ENCODE data around the gene RAD51B.
A peak's percentile ranks its signal among the peaks of the same experiment; 100 is the strongest.
"Not testable (repeated sequence)": the region's sequence is repeated elsewhere in the genome, so short reads cannot be mapped to it uniquely, and the experiment has no call there.

RAD51B gene

DNA sequence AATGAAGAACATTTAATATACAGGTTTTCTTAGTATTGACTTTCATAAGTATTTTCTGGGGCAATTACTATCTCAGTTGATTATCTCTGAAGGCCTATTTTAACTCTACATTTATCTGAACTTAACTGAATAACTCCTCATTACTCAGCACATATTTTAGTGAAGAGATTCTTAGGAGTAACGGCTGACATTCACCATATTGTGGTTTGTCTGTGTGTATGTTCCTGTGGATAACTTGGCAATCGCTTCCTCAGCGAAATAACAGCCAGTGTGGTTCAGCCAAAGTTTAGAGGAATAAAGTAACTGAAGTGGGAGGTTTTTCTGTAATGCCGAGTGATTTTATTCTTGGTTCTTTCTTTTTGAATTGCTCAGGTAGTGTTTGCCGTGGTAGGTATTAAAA lies 168.0 kb downstream of the RAD51B start:
- DNase-seq, result no peak

DNA sequence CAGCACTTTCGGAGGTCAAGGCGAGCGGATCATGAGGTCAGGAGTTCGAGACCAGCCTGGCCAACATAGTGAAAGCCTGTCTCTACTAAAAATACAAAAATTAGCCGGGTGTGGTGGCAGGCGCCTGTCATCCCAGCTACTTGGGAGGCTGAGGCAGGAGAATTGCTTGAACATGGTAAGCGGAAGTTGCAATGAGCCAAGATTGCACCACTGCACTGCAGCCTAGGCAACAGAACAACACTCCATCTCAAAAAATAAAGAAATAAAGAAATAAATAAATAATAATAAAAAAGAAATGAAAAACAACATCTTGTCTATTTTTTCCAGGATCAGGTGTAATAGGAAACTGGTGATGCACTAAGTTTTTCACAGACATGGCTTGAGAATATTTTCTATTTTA lies 168.6 kb downstream of the RAD51B start:
- not testable (repeated sequence) for DNase-seq

DNA sequence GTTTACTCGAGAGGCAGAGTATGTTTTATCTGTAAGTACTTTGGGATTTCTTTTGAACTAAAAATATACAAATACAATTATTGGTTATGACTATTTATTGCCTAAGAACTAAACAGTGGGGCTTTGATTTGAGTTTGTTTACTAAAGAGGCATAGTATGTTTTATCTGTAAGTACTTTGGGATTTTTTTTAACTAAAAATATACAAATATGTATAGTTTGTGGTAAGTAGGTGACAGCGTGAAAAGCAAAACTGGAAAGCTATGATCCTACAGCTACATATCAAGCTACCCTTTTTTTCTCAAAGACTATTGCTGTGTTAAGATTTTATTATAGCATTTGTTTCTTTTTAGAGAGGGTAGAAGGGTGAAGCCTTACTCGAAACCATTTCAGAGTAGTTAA lies 171.0 kb downstream of the RAD51B start:
- DNase-seq, result no peak

DNA sequence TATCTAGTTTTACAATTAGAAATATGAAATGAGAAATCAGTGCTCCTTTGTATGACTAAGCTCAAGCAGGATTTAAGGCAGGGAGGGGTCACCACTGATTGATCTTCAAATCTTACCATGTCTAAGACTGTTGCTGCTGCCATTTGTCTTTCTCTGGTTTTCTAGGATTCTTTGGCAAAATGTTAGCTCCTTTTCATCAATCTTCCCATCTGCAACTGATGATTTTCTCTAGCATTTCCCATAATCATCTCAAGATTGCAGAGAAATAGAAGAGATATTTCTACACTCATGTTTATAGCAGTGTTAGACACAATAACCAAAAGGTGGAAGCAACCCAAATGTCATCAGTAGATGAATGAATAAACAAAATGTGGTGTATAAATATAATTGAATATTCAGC lies 175.0 kb downstream of the RAD51B start:
- no peak for DNase-seq

DNA sequence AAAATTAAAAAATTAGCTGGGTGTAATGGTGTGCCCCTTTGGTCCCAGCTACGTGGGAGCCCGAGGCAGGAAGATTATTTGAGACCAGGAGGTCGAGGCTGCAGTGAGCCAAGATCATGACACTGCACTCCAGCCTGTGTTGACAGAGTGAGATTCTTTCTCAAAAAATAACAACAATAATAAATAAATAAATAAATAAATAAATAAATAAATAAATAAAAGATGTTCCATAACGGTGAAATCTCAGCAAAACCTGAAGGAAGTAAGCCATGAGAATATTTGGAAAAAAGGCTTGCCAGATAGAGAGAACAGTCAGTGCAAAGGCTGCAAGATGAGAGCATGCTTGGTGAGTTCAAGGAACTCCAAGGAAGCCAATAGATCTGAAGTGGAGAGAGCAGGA lies 176.7 kb downstream of the RAD51B start:
- no peak for DNase-seq

DNA sequence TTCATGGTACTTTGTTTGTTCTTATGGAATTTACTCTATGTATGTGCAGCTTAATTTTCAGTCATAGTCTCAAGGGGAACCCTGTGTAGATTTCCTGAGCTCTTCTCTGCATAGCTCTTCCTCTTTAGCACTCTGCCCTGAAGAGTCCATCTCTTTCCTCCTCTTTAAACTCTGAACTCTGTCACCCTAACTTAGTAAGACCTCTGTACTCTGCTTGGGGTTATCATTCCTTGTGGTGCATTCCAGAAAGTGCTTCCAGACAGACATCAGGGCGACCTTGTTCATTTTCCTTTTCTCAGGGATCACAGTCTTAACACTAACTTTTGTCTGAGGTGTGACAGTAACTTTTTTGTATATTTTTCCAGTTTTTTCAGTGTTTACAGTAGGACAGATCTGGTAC lies 179.3 kb downstream of the RAD51B start:
- DNase-seq, result no peak

DNA sequence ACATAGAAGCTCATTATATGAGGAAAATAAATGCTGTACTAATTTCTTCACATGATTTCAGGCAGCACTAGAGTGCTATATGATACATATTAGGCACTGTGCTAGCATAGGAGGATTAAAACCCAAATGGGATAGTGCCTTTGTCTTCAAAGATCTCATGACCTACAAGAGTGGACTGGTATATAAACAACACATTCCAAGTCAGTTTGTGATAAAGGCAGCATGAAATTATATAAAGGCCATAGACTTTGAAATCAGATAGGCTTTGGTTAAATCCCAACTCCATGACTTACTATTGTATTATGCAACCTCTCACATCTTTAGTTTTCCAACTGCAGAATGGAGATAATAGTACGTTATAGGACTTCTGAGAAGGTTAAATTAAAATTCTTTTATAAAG lies 179.7 kb downstream of the RAD51B start:
- no peak for DNase-seq

DNA sequence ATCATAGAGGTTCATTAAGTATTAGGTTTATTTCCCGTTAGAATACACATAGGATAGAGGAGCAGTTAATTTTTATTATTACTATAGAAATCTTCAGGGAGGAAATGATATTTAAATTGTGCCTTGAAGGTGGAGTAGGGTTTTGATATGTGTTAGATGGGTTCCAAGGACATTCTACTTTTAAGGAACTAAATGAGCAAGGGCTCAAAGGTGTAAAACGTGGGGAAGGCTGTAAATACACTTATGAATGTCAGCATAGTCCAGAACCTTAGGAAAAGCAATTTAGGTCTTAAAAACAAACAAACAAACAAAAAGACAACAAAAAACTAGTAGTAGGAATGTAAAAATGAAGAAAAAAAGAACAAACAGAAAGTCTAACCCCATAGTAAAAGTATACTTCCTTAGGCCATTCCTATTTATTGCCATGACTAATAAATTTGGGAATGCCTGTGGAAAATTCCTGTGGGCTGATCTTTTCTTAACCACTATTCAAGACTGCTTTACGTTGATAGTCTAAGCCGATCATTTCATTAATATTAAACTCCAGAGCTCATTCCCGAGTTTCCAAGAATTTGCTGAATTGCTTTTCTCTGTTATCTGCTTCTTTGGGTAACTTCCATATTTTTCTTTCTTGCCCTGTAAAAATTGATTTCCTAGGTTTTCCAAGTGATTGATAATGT lies 180.3 kb downstream of the RAD51B start:
- no peak for DNase-seq

DNA sequence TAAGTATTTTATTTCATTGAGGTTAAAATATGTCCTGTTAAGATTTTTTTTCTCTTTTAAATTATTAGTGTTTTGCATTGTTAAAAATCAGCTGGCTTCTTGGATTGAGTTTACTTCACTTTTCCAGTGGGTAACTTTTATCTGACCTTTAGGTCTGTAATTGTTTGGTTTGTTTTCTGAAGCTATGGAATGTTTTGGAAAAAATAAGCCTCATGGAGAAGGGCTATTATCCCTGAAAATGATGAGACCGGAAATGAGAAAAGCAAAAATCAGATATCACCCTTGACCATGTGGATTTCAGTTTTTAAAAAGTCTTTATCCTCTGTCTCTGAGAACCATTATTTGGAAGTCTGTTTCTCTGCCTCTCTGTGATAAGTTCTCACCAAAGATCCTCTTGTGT lies 180.9 kb downstream of the RAD51B start:
- DNase-seq, result no peak

DNA sequence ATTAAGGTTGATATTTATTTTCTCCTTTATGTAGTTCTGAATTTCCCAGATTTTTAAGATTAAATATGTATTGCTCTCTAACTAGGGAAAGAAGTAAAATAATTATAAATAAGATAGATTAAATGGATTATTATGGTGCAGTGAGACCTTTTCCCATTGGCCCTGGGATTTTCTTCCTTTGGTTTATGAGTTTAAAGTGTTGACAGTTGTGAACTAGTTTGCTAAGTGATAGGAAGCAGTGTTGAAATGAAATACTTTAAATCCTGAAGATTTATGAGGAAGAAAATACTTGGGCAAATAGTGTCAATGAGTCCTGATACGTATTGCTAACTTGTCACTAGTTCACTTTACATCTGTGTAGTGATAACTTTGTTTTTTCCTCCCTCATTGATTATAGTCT lies 188.9 kb downstream of the RAD51B start:
- DNase-seq, result no peak

DNA sequence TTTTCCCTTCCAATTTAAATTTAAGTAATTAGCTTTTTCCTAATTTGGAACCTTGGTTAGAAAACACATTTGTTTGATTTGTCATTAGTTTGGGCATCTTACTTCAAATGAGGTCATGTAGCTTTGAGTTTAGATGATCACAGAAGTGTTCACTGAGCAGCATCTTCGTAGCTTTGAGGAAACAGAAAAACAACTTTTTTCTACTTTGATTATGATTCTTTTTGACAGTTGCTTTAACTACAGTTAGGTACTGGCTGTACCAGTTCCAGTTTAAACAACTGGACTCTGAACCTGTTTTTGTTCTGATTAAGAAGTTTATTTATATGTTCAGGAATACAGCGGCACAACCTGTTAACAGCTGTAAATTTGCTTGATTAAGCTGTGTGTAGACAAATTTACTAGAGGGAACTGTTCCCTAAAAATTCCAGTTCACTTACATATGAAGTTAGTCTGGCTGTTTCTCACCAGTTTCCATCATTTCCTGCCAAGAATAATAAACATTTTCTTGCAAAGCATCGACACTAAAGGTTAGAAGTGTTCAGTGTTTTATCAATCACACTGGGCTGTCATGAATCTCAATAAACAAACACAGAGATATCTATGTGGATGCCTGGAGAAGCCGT lies 191.9 kb downstream of the RAD51B start:
- DNase-seq, result no peak

DNA sequence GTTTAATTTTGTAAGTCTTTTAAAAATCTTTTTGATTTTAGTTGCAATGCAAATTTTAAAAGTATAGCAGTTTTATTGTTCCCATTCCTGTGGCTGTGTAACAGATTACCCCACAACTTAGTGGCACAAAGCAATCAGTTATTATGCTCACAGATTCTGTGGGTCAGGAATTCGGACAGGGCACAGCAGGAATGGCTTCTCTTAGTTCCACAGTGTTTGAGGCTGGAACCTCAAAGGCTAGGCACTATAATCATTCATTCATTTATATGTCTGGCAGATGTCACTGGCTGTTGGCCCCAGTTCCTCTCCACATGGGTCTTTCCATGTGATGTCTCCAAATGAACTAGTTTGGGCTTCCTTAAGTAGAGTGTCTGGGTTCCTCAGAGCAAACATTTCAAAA lies 193.3 kb downstream of the RAD51B start:
- no peak for DNase-seq

DNA sequence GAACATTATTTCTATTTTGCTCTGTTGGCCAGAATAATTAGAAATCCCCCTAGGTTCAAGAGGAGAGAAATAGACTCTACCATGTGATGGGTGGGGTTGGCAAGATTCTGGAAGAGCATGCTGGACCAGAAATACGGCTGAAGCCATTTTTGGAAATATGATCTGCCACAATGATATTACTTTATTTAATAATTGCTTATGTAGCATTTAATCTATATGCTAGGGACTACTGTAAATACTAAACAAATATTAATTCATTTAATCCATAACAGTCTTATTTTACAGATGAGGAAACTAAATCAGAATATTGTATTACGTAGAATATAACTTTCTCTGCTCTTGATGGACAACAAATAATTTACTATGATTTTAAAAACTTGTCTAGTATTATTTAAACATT lies 193.7 kb downstream of the RAD51B start:
- no peak for DNase-seq

DNA sequence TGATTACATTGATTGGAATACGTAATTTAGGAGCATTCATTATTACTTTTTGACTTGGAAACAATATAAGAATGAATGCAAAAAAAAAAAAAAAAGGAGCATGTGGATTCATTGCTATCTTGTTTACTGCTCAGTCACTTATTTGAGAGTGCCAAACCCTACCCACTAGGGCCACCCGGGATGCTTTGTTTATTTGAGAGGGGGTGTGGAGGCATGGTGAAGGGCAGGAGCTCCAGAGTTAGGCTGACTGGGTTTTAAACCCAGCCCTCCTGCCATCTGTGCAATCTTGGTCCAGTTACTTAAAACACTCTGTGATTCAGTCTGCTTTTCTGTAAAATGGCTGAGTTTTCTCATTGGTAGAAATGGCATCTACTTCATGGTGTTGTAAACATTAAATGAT lies 195.2 kb downstream of the RAD51B start:
- no peak for DNase-seq

DNA sequence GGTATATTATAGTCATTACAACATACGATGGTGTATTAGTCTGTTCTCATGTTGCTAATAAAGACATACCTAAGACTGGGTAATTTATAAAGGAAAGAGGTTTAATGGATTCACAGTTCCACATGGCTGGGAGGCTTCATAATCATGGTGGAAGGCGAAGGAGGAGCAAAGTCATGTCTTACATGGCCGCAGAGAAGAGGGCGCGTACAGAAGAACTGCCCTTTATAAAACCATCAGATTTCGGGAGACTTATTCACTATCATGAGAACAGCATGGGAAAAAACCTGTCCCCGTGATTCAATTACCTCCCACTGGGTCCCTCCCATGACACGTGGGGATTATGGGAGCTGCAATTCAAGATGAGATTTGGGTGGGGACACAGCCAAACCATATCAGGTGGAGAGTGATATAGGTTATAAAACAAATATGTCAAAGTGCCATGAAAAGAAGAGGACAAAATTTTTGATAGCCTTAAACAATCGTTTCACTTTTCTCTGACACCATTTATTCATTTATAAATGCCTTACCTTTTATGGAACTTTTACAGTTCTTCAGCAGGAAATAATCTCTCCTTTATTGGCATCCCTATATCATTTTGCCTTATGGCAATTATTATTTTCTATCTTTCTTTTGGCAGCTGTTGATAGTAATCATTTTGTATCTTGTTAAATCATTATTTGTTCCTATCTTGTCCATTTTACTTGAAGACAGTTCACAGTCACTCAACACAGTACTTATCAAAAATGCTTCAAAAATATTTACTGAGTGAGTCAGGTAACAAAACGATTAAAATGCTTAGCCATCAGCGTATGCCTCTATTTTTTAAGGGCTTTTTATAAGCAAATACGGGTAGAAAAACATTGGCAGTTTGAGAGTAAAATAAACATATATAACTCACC lies 196.0 kb downstream of the RAD51B start:
- no peak for DNase-seq

DNA sequence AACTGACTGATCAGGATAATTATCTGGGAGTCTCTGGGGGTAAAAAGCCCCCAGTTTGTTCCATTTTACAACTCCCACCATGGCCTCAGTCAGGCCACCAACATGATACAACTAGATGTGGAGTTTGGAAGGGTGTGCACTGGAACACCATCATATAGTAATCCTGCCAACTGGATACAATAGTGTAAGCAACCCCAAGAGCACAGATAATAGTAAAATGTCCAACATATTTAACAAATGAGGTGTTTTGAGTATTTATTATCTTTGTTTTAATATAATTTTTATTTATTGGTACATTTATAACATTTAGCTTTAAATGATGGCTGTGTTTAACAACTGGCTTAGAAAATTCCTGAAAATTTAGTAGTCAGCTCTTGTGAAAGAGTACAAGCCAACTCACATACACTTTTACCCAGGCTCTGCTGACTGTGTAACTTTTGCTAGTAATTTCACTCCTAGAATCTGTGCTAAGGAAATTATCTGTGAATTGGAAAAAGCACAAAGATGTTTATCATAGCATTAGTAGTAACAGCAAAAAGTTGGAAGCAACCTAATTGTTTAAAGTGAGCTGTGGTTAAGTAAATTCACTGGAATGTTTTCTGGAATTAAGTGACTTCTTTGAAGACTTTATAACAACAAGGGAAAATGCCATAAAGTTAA lies 196.8 kb downstream of the RAD51B start:
- DNase-seq, result no peak

DNA sequence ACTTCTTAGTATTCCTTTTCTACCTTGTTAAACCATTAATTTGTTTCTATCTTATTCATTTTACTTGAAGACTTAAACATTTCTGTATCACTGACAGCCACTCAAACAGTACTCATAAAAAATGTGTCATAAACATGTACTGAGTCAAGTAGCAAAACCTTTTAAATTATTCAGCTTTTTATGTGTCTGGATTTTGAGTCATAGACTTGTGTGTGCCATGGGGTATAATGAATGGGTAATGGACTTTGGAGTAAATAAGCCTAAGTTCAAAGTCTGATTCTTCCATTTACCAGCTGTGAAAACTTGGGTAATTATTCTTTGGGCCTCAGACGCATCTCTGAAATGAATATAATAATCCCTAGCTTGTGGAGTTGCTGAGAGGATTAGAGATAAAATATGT lies 199.0 kb downstream of the RAD51B start:
- DNase-seq, result no peak

DNA sequence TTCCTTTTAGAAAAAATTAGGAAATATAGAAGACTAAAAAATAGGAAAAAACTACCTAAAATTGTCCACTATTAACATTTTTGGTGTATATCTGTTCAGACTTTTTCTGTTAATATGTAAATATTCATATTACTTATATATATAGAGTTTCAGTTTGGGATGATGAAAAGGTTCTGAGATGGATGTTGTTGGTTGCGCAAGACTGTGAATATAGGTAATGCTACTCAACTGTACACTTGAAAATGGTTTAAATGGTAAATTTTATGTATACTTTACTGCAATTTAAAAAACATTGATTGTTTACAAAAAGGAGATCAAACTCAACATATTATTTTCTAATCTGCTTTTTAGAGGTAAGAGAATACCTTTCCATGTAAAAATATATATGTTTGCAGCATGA lies 200.9 kb downstream of the RAD51B start:
- DNase-seq, result no peak

DNA sequence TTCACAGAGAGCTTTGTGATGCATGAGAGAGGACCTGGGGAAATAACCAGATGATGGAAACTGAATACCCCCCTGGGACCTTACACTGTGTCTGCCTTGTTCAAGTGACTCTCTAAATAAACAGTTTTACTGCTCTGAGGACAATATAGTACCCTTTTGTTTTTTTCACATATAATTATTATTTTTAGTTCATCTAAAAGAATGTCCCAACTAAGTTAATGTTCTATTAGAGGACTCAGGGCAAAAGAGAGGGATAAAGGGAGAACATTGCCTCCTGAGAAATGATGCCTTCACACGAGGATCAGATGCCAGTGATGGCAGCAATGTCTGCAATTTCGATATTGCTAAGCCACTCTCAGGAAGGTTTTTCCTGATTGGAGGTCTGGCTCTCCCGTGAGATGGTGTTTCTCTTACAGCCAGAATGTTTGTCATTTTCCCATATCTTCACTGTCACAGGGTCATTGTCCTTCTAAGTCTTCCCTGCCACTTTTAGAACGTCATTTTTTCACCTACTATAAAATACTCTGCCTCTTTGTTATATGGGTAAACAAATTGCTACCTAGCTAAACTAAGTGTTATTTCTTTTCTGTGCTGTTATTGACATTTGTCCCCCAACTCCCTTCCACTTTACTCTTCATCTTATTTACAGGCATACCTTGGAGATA lies 201.6 kb downstream of the RAD51B start:
- peak; percentile 34 for DNase-seq

DNA sequence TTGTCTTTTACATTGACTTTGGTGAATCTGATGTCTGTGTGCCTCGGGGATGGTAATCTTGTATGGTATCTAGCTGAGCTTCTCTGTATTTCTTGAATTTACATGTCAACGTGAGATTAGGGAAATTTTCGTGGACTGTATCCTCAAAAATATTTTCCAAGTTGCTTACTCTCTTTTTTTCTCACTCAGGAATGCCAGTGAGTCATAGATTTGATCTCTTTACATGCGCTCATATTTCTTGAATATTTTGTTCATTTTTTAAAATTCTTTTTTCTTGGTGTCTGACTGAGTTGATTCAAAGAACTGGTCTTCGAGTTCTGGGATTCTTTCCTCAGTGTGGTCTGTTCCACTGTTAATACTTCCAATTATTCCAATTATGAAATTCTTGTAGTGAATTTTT lies 207.7 kb downstream of the RAD51B start:
- DNase-seq, result no peak

DNA sequence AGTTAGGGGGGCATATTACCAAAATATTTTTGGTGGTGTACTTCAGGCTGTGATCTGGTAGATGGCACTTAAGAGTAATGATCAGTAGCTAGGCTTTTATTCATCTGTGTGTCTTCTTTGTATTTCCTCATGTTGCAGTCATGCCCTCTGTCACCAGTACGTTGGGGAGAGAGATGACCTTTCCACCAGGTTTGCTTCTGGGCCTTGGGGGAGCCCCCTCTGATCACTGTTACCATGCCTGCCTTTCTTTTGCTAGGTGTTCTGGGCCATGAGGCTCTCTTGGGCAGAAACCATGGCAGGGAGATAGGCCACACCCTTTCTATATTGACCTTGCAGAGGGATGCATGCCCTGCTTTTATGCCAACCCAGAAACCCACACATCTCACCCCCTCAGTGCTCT lies 208.5 kb downstream of the RAD51B start:
- no peak for DNase-seq

DNA sequence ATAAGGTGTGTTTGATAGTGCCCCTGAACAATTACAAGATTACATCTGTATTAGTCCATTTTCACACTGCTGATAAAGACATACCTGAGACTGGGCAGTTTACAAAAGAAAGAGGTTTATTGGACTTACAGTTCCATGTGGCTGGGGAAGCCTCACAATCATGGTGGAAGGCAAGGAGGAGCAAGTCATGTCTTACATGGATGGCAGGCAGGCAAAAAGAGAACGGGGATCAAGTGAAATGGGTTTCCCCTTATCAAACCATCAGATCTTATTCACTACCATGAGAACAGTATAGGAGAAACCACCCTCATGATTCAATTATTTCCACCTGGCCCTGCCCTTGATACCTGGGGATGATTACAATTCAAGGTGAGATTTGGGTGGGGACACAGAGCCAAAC lies 211.4 kb downstream of the RAD51B start:
- DNase-seq, result not testable (repeated sequence)

DNA sequence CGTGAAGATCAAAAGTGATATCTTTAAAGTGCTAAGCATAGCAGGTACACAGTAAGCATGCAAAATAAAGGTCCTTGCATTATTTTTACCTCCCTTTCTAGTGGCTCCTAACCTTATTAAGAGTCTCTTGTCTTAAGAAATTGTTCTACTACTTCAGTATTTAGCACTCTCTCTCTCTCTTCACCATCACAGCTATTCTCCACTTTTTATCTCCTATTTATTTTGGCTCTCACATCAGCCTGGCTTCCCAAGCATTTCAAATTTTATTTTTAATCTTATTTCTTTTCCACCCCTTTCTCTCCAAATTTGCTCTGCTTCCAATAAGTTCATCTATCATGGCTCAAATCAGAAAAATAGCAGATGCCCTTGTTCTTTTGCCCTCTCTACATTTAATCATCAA lies 212.6 kb downstream of the RAD51B start:
- no peak for DNase-seq

Measured in NCI-H2029 treated with DMSO at 0.1 percent for 48 hours (cell line).